ENCODE measurements around the gene TELO2. TPM values are rescaled to one million over a fixed set of nuclear protein-coding genes. Genes with fewer than 3 reads are reported as not detected.

Gene TELO2
- total RNA-seq, 1 experiment from 2014 or later, result 20.9 TPM

DNA sequence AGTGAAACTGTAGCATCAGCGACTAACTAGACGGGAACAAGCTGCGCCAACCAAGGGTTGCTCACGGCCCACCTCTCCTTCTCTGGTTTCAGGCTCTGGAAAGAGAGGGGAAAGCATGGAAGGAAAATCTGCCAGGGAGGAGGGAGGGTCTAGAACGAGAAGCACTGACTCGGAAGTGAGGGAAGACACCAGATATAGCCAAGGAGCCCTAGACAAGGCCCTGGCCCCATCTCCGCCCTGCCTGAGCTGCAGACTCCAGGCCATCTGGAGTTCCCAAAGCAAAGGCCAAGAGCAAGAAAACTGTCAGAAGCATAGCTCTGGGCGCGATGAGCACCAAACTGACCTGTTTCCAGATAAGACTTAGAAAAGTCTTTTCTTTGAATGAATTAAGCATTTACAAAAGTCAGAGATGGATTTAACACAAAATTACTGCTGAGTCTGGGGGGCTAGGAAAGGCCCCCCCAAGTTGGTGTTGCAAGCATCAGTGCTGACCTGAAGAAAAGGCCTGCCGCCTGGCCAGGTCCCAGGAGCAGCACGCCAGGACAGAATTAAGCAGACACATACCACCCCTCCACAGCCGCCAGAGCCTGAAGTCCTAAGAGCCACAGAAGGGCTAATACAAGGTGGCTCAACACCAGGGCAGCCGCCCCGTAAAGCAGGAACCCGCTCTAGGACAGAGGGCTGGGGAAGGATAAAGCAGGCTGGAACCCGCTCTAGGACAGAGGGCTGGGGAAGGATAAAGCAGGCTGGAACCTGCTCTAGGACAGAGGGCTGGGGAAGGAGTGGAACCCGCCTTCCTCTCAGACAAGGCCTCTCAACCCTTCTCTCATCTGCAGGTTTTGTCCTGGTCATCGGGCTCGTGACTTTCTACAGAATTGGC is 61.0 kb downstream of the TELO2 start:
- no peak for DNase-seq (ENCODE audit: low spot score)

GRCh38 chr16:1554826-1555445 is 61.8 kb downstream of the TELO2 start:
- no peak for DNase-seq (ENCODE audit: low spot score)

GRCh38 chr16:1556254-1556653 is 63.1 kb downstream of the TELO2 start:
- DNase-seq (ENCODE audit: low spot score), result no peak

- no peak for DNase-seq (ENCODE audit: low spot score)
These were observed 63.9 kb downstream of the TELO2 start for GRCh38 chr16:1557074-1557473.

- DNase-seq (ENCODE audit: low spot score), result no peak
These were observed 64.4 kb downstream of the TELO2 start for GRCh38 chr16:1557576-1557975.

- DNase-seq (ENCODE audit: low spot score), result no peak
These were observed 66.4 kb downstream of the TELO2 start for GRCh38 chr16:1559446-1559975.

Other genes starting within 250 kb of the TELO2 start
- not detected in 2 replicates for gene TPSD1, start 237.3 kb upstream of the TELO2 start, total RNA-seq (2014; rRNA removed; shearing (Covaris generic))
- 102 and 117 TPM in 2 replicates for gene UBE2I, start 183.7 kb upstream of the TELO2 start, total RNA-seq (2014; rRNA removed; shearing (Covaris generic))
- 2.4 and 10.3 TPM in 2 replicates for gene BAIAP3, start 159.7 kb upstream of the TELO2 start, total RNA-seq (2014; rRNA removed; shearing (Covaris generic))
- gene TSR3, start 141.5 kb upstream of the TELO2 start, total RNA-seq (2014; rRNA removed; shearing (Covaris generic)), result 179 TPM in 2 replicates
- gene GNPTG, start 141.4 kb upstream of the TELO2 start, total RNA-seq (2014; rRNA removed; shearing (Covaris generic)), result 45.8 and 61.0 TPM in 2 replicates
- 25.5 and 31.6 TPM in 2 replicates for gene UNKL, start 78.7 kb upstream of the TELO2 start, total RNA-seq (2014; rRNA removed; shearing (Covaris generic))
- 38.6 and 45.1 TPM in 2 replicates for gene UQCC4, start 72.6 kb upstream of the TELO2 start, total RNA-seq (2014; rRNA removed; shearing (Covaris generic))
- not detected in 2 replicates for gene PERCC1, start 62.3 kb upstream of the TELO2 start, total RNA-seq (2014; rRNA removed; shearing (Covaris generic))
- 0.03 and 0.26 TPM in 2 replicates for gene CCDC154, start 48.8 kb upstream of the TELO2 start, total RNA-seq (2014; rRNA removed; shearing (Covaris generic))
- gene CLCN7, start 18.3 kb upstream of the TELO2 start, total RNA-seq (2014; rRNA removed; shearing (Covaris generic)), result 79.9 and 86.3 TPM in 2 replicates
- gene PTX4, start 4.4 kb upstream of the TELO2 start, total RNA-seq (2014; rRNA removed; shearing (Covaris generic)), result not detected in 2 replicates
- 0.17 TPM in 1 of 2 replicates, not detected in the other for gene TMEM204, start 40.3 kb downstream of the TELO2 start, total RNA-seq (2014; rRNA removed; shearing (Covaris generic))
- 9.7 and 15.6 TPM in 2 replicates for gene IFT140, start 118.7 kb downstream of the TELO2 start, total RNA-seq (2014; rRNA removed; shearing (Covaris generic))
- 7.0 and 8.1 TPM in 2 replicates for gene CRAMP1, start 119.0 kb downstream of the TELO2 start, total RNA-seq (2014; rRNA removed; shearing (Covaris generic))
- gene JPT2, start 184.9 kb downstream of the TELO2 start, total RNA-seq (2014; rRNA removed; shearing (Covaris generic)), result 120 and 149 TPM in 2 replicates
- gene MAPK8IP3, start 212.8 kb downstream of the TELO2 start, total RNA-seq (2014; rRNA removed; shearing (Covaris generic)), result 26.0 and 39.3 TPM in 2 replicates